ENCODE measurements around the gene SPDEF. TPM values are rescaled to one million over a fixed set of nuclear protein-coding genes. Genes with fewer than 3 reads are reported as not detected.

The SPDEF gene
- total RNA-seq, 2 donors from 2014 or later, result 0.23 to 0.35 TPM

DNA sequence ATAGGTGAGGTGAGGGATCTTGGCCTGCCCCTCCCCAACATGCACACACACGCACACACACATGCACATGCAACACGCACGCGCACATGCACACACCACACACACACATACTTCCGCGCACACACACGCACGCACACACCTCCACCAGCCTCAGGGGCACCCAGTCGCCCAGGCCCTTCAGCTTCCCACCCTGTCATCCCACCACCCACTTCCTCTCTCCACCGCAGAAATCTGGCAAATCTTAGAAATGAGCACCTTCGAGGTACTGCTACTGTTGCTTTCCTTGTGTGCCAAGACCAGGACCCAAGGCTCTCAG is 1.2 kb downstream of the SPDEF start:
- H3K9me3 ChIP-seq (ENCODE audit: control insufficient read depth, low read length, poor library complexity, severe bottlenecking), result no peaks in the 10 kb centered on the region
- no peak for ATAC-seq
- Mint-ChIP-seq H3K27ac (no peak overlapping the region), H3K27me3 (peaks cover 9% of the 10 kb centered on the region), H3K4me3 (no peak overlapping the region), H3K4me1 (peaks cover 12% of the 10 kb centered on the region), H3K36me3 (ENCODE audit: low read depth) (peaks cover 3% of the 10 kb centered on the region)
- DNase-seq, result no peak

DNA sequence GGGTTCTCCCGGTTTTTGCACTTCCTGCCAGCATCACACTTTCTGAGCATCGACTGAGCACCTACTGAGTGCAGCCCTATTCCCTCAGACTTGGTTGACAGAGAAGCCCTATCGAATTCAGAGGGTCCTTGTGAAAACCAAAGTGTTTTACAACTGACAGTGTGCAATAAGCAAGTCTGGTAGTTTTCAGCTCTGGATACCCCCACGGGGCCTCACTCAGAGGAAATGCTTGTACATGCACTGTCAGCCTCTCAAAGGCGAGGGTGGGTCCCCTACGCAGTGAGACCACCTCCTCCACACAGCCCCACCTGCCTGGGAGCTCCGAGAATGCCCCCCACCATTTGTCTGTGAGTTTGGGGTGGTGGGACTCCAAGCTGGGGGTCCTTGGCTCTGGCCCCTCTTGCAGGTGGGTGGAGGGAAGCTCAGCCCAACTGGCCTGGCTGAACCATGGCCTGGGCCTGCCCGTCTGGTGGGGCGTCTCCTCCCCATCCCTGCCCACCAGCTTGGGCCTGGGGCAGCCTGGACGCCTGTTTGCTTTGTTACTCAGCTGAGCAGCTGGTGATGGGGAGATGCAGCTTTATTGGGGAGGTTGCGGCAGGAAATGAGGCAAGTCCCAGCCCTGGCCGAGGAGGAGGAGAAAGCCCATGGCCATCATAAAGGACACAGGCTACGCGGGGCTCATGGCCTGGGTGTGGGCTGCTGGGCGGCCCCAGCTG is 1.7 kb downstream of the SPDEF start:
- H3K27ac Mint-ChIP-seq, result no peak overlapping the region
- ATAC-seq, result no peak
- no peak overlapping the region for H3K4me3 Mint-ChIP-seq
- peaks cover 9% of the 10 kb centered on the region for H3K27me3 Mint-ChIP-seq
- no peak for DNase-seq
- no peaks in the 10 kb centered on the region for H3K36me3 Mint-ChIP-seq (ENCODE audit: low read depth)
- H3K9me3 ChIP-seq (ENCODE audit: control insufficient read depth, low read length, poor library complexity, severe bottlenecking), result no peaks in the 10 kb centered on the region
- H3K4me1 Mint-ChIP-seq, result peaks cover 12% of the 10 kb centered on the region

DNA sequence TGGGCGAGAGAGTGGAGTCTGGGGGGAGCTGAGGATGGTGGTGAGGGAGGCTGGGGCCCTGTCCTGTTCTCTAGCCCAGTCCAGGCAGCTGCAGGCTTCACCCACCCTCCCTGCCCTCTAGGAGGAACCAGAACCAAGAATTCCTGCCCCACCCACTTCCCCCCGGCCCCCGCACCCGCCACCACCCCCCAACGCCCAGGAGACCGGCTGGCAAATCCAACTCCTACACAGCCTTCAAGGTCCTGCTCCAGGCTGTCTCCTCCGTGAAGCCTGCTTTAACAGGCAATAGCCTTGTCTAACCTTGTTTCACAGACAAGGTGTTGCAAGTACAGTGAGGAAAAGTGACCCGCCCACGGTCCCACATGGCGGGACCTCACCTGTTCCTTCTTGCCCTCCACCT is 2.4 kb downstream of the SPDEF start:
- no peak for DNase-seq
- H3K27me3 Mint-ChIP-seq, result peaks cover 9% of the 10 kb centered on the region
- no peak overlapping the region for H3K4me3 Mint-ChIP-seq
- no peak for ATAC-seq
- H3K4me1 Mint-ChIP-seq, result peaks cover 12% of the 10 kb centered on the region
- no peaks in the 10 kb centered on the region for H3K36me3 Mint-ChIP-seq (ENCODE audit: low read depth)
- no peak overlapping the region for H3K27ac Mint-ChIP-seq
- no peaks in the 10 kb centered on the region for H3K9me3 ChIP-seq (ENCODE audit: control insufficient read depth, low read length, poor library complexity, severe bottlenecking)

DNA sequence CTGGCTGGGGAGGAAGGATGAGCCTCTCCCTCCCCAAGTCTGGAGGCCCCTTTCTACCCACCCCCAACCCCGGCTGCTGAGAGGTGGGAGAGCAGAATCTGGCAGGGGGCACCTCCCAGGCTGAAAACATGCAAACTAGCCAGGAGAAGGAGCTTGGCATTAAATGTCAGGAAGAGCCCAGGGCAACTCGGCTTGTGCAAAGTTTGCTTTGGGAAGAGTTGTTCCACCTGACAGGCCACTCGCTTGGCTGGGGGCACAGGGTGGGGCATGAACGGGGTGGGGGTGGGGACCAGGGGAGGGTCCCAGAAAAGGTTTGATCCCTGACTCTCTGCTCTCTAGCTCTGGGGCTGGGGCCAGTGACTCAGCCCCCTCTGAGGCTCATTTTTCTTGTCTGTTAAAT is 3.0 kb downstream of the SPDEF start:
- Mint-ChIP-seq H3K4me1 (peaks cover 15% of the 10 kb centered on the region), H3K4me3 (no peak overlapping the region), H3K27ac (no peak overlapping the region), H3K36me3 (ENCODE audit: low read depth) (no peaks in the 10 kb centered on the region), H3K27me3 (peaks cover 9% of the 10 kb centered on the region)
- DNase-seq (no peak), ATAC-seq (no peak)
- H3K9me3 ChIP-seq (ENCODE audit: control insufficient read depth, low read length, poor library complexity, severe bottlenecking), result no peaks in the 10 kb centered on the region

DNA sequence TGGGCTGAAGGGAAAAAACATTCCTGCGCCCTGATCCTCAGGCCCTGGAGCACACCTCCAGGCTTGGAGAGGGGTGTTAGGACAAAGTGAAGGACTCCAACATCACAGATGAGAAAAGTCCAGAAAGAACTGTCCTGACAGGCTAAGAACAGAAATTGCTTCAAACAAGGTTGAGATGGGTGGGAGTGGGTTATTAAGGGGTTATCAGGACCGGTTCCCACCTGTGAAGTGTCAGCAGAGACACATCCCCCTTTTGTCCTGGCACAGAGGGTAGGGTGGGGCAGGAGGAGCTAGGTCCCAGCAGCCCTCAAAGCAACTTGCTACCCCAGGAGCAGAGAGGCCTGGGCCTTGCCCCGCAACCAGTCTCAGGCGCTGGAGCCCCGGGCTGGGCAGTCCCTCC is 3.5 kb downstream of the SPDEF start:
- no peak overlapping the region for H3K27ac Mint-ChIP-seq
- no peaks in the 10 kb centered on the region for H3K36me3 Mint-ChIP-seq (ENCODE audit: low read depth)
- ATAC-seq, result no peak
- H3K9me3 ChIP-seq (ENCODE audit: control insufficient read depth, low read length, poor library complexity, severe bottlenecking), result no peaks in the 10 kb centered on the region
- peaks cover 15% of the 10 kb centered on the region for H3K4me1 Mint-ChIP-seq
- no peak overlapping the region for H3K4me3 Mint-ChIP-seq
- DNase-seq, result no peak
- peaks cover 9% of the 10 kb centered on the region for H3K27me3 Mint-ChIP-seq

DNA sequence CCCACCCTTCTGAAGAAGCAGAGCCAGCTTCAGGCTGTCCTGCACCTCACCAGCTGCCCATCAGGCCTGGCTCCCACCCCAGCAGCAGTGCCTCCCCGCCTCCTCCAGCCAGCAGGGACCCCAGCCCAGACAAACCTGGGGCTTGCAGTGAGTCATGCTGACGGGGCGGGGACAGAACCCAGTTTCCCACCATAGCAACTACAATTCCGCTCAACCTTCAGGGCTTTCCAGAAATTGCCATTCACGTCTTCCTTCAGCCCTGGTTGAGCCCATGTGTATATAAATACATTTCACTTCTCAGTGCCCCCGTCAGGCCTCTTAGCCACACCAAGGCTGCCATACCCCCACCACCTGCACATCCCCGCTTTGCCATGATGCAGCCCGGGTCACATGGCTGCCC is 4.4 kb downstream of the SPDEF start:
- H3K27ac Mint-ChIP-seq, result no peak overlapping the region
- ATAC-seq (no peak), DNase-seq (no peak)
- H3K4me1 Mint-ChIP-seq, result peaks cover 15% of the 10 kb centered on the region
- H3K27me3 Mint-ChIP-seq, result peaks cover 9% of the 10 kb centered on the region
- no peak overlapping the region for H3K4me3 Mint-ChIP-seq
- no peaks in the 10 kb centered on the region for H3K9me3 ChIP-seq (ENCODE audit: control insufficient read depth, low read length, poor library complexity, severe bottlenecking)
- H3K36me3 Mint-ChIP-seq (ENCODE audit: low read depth), result no peaks in the 10 kb centered on the region

DNA sequence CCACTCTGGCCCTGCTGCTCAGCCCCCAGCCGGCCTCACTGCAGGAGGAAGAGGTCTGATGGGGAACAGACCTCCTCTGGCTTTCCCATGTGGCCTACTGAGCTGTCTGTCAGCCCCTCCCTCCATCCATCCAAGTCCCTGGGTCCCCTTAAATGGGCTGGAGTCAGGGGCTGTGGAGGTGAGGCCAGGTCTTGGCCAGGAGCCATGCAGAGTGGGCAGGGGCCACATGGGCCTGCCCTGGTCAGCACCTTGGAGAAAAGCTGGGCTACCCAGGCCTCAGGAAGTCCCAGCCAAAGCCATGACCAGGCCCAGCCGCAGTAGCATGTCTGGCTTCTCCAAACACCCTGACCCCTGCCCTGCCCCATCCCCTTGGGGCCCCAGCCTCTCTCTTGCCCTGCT is 6.3 kb downstream of the SPDEF start:
- Mint-ChIP-seq H3K4me3 (no peak overlapping the region), H3K27me3 (peaks cover 9% of the 10 kb centered on the region), H3K4me1 (peaks cover 14% of the 10 kb centered on the region), H3K36me3 (ENCODE audit: low read depth) (no peaks in the 10 kb centered on the region), H3K27ac (no peak overlapping the region)
- DNase-seq (no peak), ATAC-seq (no peak)
- H3K9me3 ChIP-seq (ENCODE audit: control insufficient read depth, low read length, poor library complexity, severe bottlenecking), result no peaks in the 10 kb centered on the region

DNA sequence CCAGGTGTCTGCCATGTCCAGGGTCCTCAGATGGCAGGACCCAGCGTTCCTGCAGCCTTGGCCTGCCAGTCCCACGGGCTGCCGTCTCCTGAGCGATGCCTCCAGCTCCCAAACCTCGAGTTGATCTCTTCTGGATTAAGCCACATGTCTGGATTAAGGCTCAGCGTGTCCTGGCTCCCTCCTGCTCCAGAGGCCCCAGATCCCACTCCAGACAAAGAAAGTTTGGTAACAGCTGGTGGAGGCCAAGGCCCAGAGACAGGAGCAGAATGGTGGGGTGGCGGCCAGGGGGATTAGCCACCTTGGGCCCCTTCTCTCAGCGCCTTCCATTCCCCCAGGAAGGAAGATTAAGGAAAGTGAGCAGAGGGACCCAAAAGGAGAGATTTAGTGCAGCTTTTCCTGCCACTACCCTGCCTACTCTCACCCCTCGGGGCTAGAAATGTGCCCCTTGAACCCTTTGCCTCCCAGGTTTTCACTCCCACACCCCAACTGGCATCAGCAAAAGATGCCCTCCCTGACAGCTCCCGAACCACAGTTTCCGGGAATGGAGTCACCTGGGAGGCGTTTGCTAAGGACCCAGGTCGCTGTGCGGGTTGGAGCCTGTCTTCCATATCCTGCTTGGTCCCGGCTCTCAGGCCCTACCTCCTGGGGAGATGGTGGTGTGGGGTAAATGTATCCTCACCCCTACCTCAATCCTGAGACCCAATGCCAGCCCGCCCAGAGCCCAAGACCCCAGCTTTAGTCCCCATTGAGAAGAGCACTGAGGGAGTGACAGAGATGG is 6.9 kb downstream of the SPDEF start:
- no peak overlapping the region for H3K27ac Mint-ChIP-seq
- DNase-seq (no peak), ATAC-seq (no peak)
- no peaks in the 10 kb centered on the region for H3K36me3 Mint-ChIP-seq (ENCODE audit: low read depth)
- H3K9me3 ChIP-seq (ENCODE audit: control insufficient read depth, low read length, poor library complexity, severe bottlenecking), result no peaks in the 10 kb centered on the region
- H3K4me3 Mint-ChIP-seq, result no peak overlapping the region
- peaks cover 14% of the 10 kb centered on the region for H3K4me1 Mint-ChIP-seq
- H3K27me3 Mint-ChIP-seq, result peaks cover 9% of the 10 kb centered on the region

DNA sequence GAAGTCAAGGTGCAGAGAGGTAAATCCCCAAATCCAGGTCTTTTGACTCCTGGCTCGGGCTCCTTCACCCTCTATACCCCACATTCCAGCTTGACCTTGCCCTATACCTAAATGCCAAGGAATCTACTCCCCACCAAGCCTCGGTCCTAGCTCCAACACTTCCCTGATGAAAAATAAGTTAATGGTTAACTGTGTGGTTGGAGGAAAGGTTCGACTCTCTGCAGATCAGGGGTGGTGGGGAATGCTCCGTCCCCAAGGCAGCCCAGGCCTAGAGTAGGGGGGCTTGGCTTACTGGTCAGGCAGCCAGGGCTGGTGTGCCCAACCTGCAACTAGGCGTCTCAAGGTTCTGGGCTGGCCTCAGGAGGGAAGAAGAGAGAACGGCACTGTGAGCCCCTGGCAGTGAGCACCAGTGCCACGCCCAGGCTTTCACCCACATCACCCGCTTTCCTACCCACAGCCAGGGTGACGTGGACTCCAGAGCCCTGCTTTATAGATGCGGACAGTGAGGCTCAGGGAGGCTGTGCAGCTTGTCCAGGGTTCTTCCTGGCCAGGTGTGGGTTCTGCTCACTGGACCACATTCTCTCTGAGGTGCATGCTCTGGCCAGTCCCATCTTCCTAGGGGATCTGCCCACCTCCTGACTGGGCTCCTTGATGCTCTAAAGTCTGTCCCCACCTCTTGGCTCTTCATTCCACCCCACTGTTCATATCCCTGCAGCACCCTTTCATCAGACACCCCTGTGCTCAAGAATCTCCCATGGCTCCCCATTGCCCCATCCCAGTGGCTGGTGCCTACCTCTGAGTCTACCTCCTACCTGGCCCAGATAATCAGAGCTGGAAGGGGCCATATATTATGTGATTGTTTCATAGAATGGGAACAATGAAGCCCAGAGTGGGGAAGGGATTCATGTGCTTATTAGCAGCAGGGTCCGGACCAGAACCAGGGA is 8.2 kb downstream of the SPDEF start:
- H3K4me3 Mint-ChIP-seq, result no peak overlapping the region
- DNase-seq (no peak), ATAC-seq (no peak)
- H3K9me3 ChIP-seq (ENCODE audit: control insufficient read depth, low read length, poor library complexity, severe bottlenecking), result no peaks in the 10 kb centered on the region
- peaks cover 11% of the 10 kb centered on the region for H3K4me1 Mint-ChIP-seq
- no peaks in the 10 kb centered on the region for H3K36me3 Mint-ChIP-seq (ENCODE audit: low read depth)
- peaks cover 9% of the 10 kb centered on the region for H3K27me3 Mint-ChIP-seq
- no peak overlapping the region for H3K27ac Mint-ChIP-seq

DNA sequence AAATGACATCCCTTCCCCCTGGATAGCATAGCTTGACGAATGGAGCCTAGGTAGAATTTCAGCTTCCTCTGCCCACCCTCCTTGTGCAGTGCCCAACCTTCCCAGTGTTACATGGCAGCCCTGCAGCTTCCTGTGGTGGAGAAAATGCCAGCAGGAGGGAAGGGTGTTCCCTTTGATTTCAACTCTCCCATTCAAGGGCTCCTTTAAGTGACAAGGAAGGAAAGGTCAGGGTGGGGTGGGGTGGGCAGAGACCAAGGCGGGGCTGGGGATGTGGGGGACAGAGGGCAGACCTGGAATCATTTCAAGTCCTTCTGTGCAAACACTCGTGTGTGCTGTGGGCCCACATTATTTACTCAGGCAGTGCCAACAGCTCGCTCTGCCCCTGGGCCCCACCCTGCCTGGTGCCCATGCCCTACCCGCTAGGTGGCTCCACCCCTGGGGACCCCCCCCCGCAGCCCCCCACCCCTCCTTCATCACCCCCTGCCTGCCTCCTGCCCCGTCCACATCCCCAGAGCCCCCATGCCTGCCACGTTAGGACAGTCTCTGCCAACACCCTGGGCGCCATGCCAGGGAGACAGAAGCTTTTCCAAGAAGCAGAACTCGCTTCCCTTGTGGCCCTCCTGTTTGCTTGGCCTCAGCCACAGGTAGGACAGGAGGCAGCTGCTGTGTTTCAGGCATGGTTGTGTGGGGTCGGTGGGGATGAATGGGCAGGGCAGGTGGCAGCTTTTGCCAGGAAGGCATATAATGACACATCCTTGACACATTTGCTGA is 9.4 kb downstream of the SPDEF start:
- ATAC-seq, result no peak
- Mint-ChIP-seq H3K27me3 (peaks cover 2% of the 10 kb centered on the region), H3K4me1 (peaks cover 11% of the 10 kb centered on the region), H3K36me3 (ENCODE audit: low read depth) (no peaks in the 10 kb centered on the region), H3K27ac (no peak overlapping the region), H3K4me3 (no peak overlapping the region)
- no peaks in the 10 kb centered on the region for H3K9me3 ChIP-seq (ENCODE audit: control insufficient read depth, low read length, poor library complexity, severe bottlenecking)
- DNase-seq, result no peak

DNA sequence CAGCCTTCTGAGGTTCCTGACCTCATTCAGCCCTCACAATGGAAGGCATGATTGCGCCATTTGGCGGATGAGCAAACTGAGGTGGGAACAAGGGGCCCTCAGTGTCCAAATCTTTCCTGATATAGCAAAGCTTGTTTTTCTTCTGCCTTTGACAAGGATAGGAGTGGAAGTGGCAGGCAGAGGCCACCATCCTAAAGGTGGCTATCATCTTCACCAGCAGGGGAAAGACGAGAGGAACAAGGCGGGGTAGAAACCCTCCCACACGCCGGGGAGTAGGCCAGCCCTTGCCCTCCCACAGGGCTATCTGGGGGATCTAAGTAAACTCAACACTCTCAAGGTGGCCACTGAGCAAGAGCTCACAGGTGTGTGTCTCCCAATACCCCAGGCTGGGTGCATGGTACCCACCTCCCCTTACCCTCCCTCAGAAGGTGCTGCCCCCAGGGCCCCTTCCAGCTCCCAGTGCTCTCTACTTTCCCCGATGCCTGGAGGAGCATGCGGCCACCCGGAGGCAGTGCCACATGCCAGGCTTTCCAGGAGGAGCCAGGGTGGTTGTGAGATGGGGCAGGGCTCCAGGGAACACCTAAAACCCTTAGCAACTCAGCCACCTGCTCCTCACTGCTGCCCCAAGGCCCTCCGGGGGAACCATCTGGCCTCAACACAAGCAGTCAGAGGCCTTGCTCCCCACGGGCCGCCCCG is 11.2 kb downstream of the SPDEF start:
- no peak overlapping the region for H3K27ac Mint-ChIP-seq
- DNase-seq, result no peak
- no peaks in the 10 kb centered on the region for H3K9me3 ChIP-seq (ENCODE audit: control insufficient read depth, low read length, poor library complexity, severe bottlenecking)
- no peaks in the 10 kb centered on the region for H3K36me3 Mint-ChIP-seq (ENCODE audit: low read depth)
- ATAC-seq, result no peak
- no peaks in the 10 kb centered on the region for H3K27me3 Mint-ChIP-seq
- peaks cover 7% of the 10 kb centered on the region for H3K4me1 Mint-ChIP-seq
- no peak overlapping the region for H3K4me3 Mint-ChIP-seq

DNA sequence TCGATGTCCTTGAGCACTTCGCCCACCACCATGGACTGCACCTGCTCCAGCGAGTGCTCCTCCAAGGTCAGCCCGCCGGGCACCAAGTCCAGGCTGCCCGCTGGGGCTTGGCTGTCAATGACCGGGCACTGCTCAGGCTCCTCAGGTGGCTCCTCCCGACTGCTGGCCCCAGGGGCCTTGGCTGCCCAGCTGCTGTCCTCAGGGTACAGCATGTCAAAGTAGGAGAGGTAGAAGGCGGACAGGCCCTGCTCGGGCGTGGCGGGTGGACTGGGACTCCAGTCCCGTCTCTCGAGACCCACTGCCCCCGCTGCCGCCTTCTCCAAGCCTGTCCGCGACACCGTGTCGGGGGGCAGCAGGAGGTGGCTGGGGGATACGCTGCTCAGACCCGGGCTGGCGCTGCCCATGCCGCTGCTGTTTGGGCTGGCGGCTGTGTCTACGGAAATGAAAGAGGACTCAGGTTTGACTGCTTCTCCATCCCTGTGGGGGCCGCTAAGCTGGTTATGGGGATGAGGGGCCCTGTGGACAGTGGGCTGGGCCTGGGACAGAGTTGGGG is 12.0 kb downstream of the SPDEF start:
- no peak overlapping the region for H3K4me3 Mint-ChIP-seq
- no peaks in the 10 kb centered on the region for H3K27me3 Mint-ChIP-seq
- no peak for ATAC-seq
- peaks cover 7% of the 10 kb centered on the region for H3K4me1 Mint-ChIP-seq
- DNase-seq, result no peak
- no peaks in the 10 kb centered on the region for H3K36me3 Mint-ChIP-seq (ENCODE audit: low read depth)
- H3K9me3 ChIP-seq (ENCODE audit: control insufficient read depth, low read length, poor library complexity, severe bottlenecking), result no peaks in the 10 kb centered on the region
- no peak overlapping the region for H3K27ac Mint-ChIP-seq

Data from T-helper 17 cell (primary cell).